Mesothelial cell of epicardium (in vitro differentiated cells): ENCODE measurements around the gene STK17A. TPM values are rescaled to one million over a fixed set of nuclear protein-coding genes. Genes with fewer than 3 reads are reported as not detected.

Experiments
- DNase-seq, 2 experiments: peaks; one replicate each; pipeline ENCODE4 v3.0.0; 2021; ENCODE audit warnings: low spot score in 2 of 2; ENCODE audit not compliant: unreplicated experiment in 2 of 2
- H3K27ac Mint-ChIP-seq: 2 replicates; pipeline ENCODE4 v1.8.0; 2021; ENCODE audit warnings: mixed read lengths
- H3K27me3 Mint-ChIP-seq: 2 replicates; pipeline ENCODE4 v1.8.0; 2021; ENCODE audit warnings: low read depth, mixed read lengths
- H3K36me3 Mint-ChIP-seq: 2 replicates; pipeline ENCODE4 v1.8.0; 2021; ENCODE audit warnings: mixed read lengths
- H3K4me1 Mint-ChIP-seq: 2 replicates; pipeline ENCODE4 v1.8.0; 2021; ENCODE audit warnings: mixed read lengths
- H3K4me3 Mint-ChIP-seq: 2 replicates; pipeline ENCODE4 v1.8.0; 2021; ENCODE audit warnings: mild to moderate bottlenecking, moderate library complexity, mixed read lengths
- H3K9me3 Mint-ChIP-seq: 2 replicates; pipeline ENCODE4 v1.8.0; 2021; ENCODE audit warnings: mixed read lengths
- CTCF ChIP-seq: fragments of 200-600 bp; sonication (generic); IDR thresholded peaks from one replicate; pipeline ENCODE4 v1.5.0; 2021; ENCODE audit warnings: antibody characterized with exemption; ENCODE audit not compliant: unreplicated experiment
- total RNA-seq: library from RNA; stranded (reverse); gene quantifications from 3 replicates; pipeline ENCODE4 v1.2.1, GENCODE V29; 2021

The STK17A gene
- total RNA-seq, result 7.8 to 9.5 TPM (median 9.3 TPM) in 3 replicates

- peaks cover 12% of the 10 kb centered on the region for H3K9me3 Mint-ChIP-seq
- peaks cover 22% of the 10 kb centered on the region for H3K4me1 Mint-ChIP-seq
- DNase-seq, result peak; percentile 83 to 94
- peak within 1 kb of the TSS; percentile 96 for H3K27ac Mint-ChIP-seq
- H3K27me3 Mint-ChIP-seq, result peaks cover 3% of the 10 kb centered on the region
- peak within 1 kb of the TSS; percentile 87 for H3K4me3 Mint-ChIP-seq
- H3K36me3 Mint-ChIP-seq, result peaks cover 2% of the 10 kb centered on the region
- TF ChIP-seq CTCF, result peak; percentile 87
Measured at GRCh38 chr7:43582503-43583423, at the start of gene STK17A. TSS of gene STK17A (plus strand) at chr7:43583108. CDS start at chr7:43583244, 136 bp downstream.

- Mint-ChIP-seq H3K4me3 (no peak overlapping the region), H3K27ac (peak overlapping the region; percentile 31), H3K36me3 (no peaks in the 10 kb centered on the region), H3K27me3 (no peaks in the 10 kb centered on the region), H3K9me3 (no peaks in the 10 kb centered on the region), H3K4me1 (peaks cover 20% of the 10 kb centered on the region)
- no peak for DNase-seq
- TF ChIP-seq CTCF, result no peak
Measured at GRCh38 chr7:43533801-43534479, 49.0 kb upstream of the STK17A start.

- no peaks in the 10 kb centered on the region for H3K9me3 Mint-ChIP-seq
- H3K4me1 Mint-ChIP-seq, result peaks cover 20% of the 10 kb centered on the region
- TF ChIP-seq CTCF, result no peak
- H3K27me3 Mint-ChIP-seq, result no peaks in the 10 kb centered on the region
- no peak for DNase-seq
- no peak overlapping the region for H3K27ac Mint-ChIP-seq
- no peak overlapping the region for H3K4me3 Mint-ChIP-seq
- no peaks in the 10 kb centered on the region for H3K36me3 Mint-ChIP-seq
Measured at GRCh38 chr7:43535031-43535451, 47.9 kb upstream of the STK17A start.

GRCh38 chr7:43535810-43536585 is 46.9 kb upstream of the STK17A start:
- TF ChIP-seq CTCF, result no peak
- no peaks in the 10 kb centered on the region for H3K9me3 Mint-ChIP-seq
- H3K27ac Mint-ChIP-seq, result no peak overlapping the region
- H3K4me1 Mint-ChIP-seq, result peaks cover 20% of the 10 kb centered on the region
- H3K4me3 Mint-ChIP-seq, result no peak overlapping the region
- no peaks in the 10 kb centered on the region for H3K27me3 Mint-ChIP-seq
- DNase-seq, result no peak
- H3K36me3 Mint-ChIP-seq, result no peaks in the 10 kb centered on the region

GRCh38 chr7:43536773-43537172 is 46.1 kb upstream of the STK17A start:
- H3K27me3 Mint-ChIP-seq, result no peaks in the 10 kb centered on the region
- TF ChIP-seq CTCF, result no peak
- H3K27ac Mint-ChIP-seq, result no peak overlapping the region
- no peak overlapping the region for H3K4me3 Mint-ChIP-seq
- H3K4me1 Mint-ChIP-seq, result peaks cover 20% of the 10 kb centered on the region
- H3K9me3 Mint-ChIP-seq, result no peaks in the 10 kb centered on the region
- no peak for DNase-seq
- no peaks in the 10 kb centered on the region for H3K36me3 Mint-ChIP-seq
